ENCODE data around the gene LRRC23.

DNA sequence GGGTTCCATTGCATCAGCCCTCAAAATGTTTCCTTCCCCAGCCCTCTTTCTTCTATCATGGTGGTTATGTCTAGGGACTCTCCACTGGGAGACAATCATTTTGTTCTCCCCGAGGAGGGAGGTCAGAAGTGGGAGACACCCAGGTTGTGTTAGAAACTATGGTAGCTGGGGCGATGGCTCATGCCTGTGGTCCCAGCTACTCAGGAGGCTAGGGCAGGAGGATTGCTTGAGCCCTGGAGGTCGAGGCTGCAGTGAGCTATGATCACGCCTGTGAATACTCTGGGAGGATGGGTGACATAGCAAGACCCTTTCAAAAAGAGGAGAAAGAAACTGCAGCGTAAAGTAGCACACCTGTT, 13.0 kb upstream of the LRRC23 start:
- TF ChIP-seq, protein P1, sequence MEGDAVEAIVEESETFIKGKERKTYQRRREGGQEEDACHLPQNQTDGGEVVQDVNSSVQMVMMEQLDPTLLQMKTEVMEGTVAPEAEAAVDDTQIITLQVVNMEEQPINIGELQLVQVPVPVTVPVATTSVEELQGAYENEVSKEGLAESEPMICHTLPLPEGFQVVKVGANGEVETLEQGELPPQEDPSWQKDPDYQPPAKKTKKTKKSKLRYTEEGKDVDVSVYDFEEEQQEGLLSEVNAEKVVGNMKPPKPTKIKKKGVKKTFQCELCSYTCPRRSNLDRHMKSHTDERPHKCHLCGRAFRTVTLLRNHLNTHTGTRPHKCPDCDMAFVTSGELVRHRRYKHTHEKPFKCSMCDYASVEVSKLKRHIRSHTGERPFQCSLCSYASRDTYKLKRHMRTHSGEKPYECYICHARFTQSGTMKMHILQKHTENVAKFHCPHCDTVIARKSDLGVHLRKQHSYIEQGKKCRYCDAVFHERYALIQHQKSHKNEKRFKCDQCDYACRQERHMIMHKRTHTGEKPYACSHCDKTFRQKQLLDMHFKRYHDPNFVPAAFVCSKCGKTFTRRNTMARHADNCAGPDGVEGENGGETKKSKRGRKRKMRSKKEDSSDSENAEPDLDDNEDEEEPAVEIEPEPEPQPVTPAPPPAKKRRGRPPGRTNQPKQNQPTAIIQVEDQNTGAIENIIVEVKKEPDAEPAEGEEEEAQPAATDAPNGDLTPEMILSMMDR (IDR thresholded peaks at IDR 0.05), result no peak
- no peak for TF ChIP-seq POLR2A (IDR thresholded peaks at IDR 0.05)

Measured in right lobe of liver (tissue), 4 donors.